Panc1 (cell line): ENCODE measurements around the gene ANKRD17. TPM values are rescaled to one million over a fixed set of nuclear protein-coding genes. Genes with fewer than 3 reads are reported as not detected.

ENCODE experiments used
- ATAC-seq: fragments of 200-7000 bp; cut with Tn5 transposase; 2 replicates; pipeline ENCODE4 v1.9.1; 2020; ENCODE audit warnings: mild to moderate bottlenecking, moderate library complexity
- BruUV-seq: library from RNA; stranded (reverse); fragments of 400-500 nt; replicated peaks from 2 replicates; lab custom pipeline; 2021; lab: Mats Ljungman, UMichigan
- CTCF ChIA-PET: fragments of 300-600 bp; sonication (Branson Sonifier 250); formaldehyde crosslinking; loops from one replicate; lab custom pipeline; 2022; ENCODE audit warnings: antibody characterized with exemption; lab: Charles Lee
- POLR2A ChIA-PET: fragments of 300-600 bp; sonication (Branson Sonifier 250); formaldehyde crosslinking; loops from one replicate; lab custom pipeline; 2022; ENCODE audit warnings: antibody characterized with exemption; lab: Charles Lee
- DNase-seq: peaks from one replicate; pipeline ENCODE4 v3.0.0-alpha.2; 2010; ENCODE audit warnings: low read depth, low spot score
- H3K27ac ChIP-seq: 2 replicates; pipeline ENCODE4 v1.5.1; 2011; ENCODE audit warnings: mild to moderate bottlenecking, low read length, inconsistent platforms
- H3K27me3 ChIP-seq: fragments of 200-500 bp; sonication (Bioruptor generic); 2 replicates; pipeline ENCODE4 v1.6.0; 2014; ENCODE audit warnings: low read length, inconsistent platforms; ENCODE audit not compliant: control insufficient read depth, insufficient read depth
- H3K36me3 ChIP-seq: fragments of 200-500 bp; sonication (Bioruptor generic); 2 replicates; pipeline ENCODE4 v1.5.1; 2014; ENCODE audit warnings: inconsistent platforms, mild to moderate bottlenecking, low read length, moderate library complexity; ENCODE audit not compliant: control insufficient read depth, insufficient read depth
- H3K4me1 ChIP-seq: 2 replicates; pipeline ENCODE4 v1.5.1; 2011; ENCODE audit warnings: inconsistent platforms, mild to moderate bottlenecking, low read length, moderate library complexity; ENCODE audit not compliant: control insufficient read depth, insufficient read depth
- H3K4me3 ChIP-seq, 2 experiments: 2 replicates each; pipeline ENCODE4 v1.5.1; 2011 to 2012; ENCODE audit warnings: low read depth in 2 of 2, low read length in 2 of 2, mild to moderate bottlenecking in 2 of 2, inconsistent platforms in 1 of 2, moderate library complexity in 1 of 2
- H3K9me3 ChIP-seq: fragments of 200-500 bp; sonication (Bioruptor generic); 2 replicates; pipeline ENCODE4 v1.5.1; 2014; ENCODE audit warnings: low read depth, mild to moderate bottlenecking, inconsistent platforms, low read length, moderate library complexity; ENCODE audit not compliant: control insufficient read depth, insufficient read depth
- POLR2AphosphoS5 ChIP-seq: IDR thresholded peaks from 2 replicates; pipeline ENCODE4 v1.6.1; 2012; ENCODE audit warnings: mild to moderate bottlenecking, low read depth, low read length, moderate library complexity
- REST ChIP-seq, 2 experiments: IDR thresholded peaks; 2 replicates each; pipeline ENCODE4 v1.6.1; 2011 to 2012; ENCODE audit warnings: low read depth in 2 of 2, control low read depth in 1 of 2, low read length in 1 of 2, mild to moderate bottlenecking in 1 of 2, moderate library complexity in 1 of 2; ENCODE audit not compliant: insufficient read depth in 1 of 2
- SIN3A ChIP-seq: IDR thresholded peaks from 2 replicates; pipeline ENCODE4 v1.6.1; 2012; ENCODE audit warnings: low read depth, mild to moderate bottlenecking, low read length, moderate library complexity, borderline replicate concordance; ENCODE audit not compliant: insufficient read depth
- TCF7L2 ChIP-seq: IDR thresholded peaks from 2 replicates; pipeline ENCODE4 v1.6.1; 2011; ENCODE audit warnings: mild to moderate bottlenecking, low read depth, low read length, inconsistent platforms
- in situ Hi-C: cut with HindIII; loops from 2 replicates; pipeline ENCODE4 v1.10.0; 2016; ENCODE audit warnings: low sequenced_read_pairs, low pct_unique_long_range_greater_than_20kb
- intact Hi-C: fragments of 100-400 bp; cut with micrococcal nuclease; formaldehyde crosslinking; loops from one replicate; pipeline ENCODE4 v1.10.0; 2022; ENCODE audit not compliant: unreplicated experiment
- total RNA-seq: library from RNA; stranded (reverse); gene quantifications from one replicate; pipeline ENCODE4 v1.2.1, GENCODE V29; 2021; ENCODE audit not compliant: unreplicated experiment
- TF ChIP-seq, protein P1 (sequence below): fragments of 450-650 bp; IDR thresholded peaks from 2 replicates; pipeline ENCODE4 v1.5.1; 2017; ENCODE audit warnings: mild to moderate bottlenecking

Gene ANKRD17
- total RNA-seq, 1 experiment from 2014 or later: 38.5 TPM

- intact Hi-C loops: no loop called here
- no peak overlapping the region for H3K4me3 ChIP-seq
- CTCF ChIA-PET: no interaction called here
- TF ChIP-seq POLR2AphosphoS5 (no peak), TCF7L2 (no peak), REST (IDR thresholded peaks at IDR 0.05; ENCODE audit: insufficient read depth in 1 of 2, low read depth in 2 of 2, low read length in 1 of 2) (no peak), SIN3A (no peak)
- TF ChIP-seq, protein P1, sequence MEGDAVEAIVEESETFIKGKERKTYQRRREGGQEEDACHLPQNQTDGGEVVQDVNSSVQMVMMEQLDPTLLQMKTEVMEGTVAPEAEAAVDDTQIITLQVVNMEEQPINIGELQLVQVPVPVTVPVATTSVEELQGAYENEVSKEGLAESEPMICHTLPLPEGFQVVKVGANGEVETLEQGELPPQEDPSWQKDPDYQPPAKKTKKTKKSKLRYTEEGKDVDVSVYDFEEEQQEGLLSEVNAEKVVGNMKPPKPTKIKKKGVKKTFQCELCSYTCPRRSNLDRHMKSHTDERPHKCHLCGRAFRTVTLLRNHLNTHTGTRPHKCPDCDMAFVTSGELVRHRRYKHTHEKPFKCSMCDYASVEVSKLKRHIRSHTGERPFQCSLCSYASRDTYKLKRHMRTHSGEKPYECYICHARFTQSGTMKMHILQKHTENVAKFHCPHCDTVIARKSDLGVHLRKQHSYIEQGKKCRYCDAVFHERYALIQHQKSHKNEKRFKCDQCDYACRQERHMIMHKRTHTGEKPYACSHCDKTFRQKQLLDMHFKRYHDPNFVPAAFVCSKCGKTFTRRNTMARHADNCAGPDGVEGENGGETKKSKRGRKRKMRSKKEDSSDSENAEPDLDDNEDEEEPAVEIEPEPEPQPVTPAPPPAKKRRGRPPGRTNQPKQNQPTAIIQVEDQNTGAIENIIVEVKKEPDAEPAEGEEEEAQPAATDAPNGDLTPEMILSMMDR: no peak
- no peak overlapping the region for H3K27ac ChIP-seq
- ATAC-seq (no peak), DNase-seq (no peak)
- POLR2A ChIA-PET: no interaction called here
- H3K9me3 ChIP-seq: no peaks in the 10 kb centered on the region
- BruUV-seq: no TSS peak
- no peaks in the 10 kb centered on the region for H3K4me1 ChIP-seq
- in situ Hi-C loops: no loop called here
- H3K36me3 ChIP-seq: peaks cover 38% of the 10 kb centered on the region
- H3K27me3 ChIP-seq: no peaks in the 10 kb centered on the region
These were observed 119.4 kb downstream of the ANKRD17 start for GRCh38 chr4:73139245-73139644.

DNA sequence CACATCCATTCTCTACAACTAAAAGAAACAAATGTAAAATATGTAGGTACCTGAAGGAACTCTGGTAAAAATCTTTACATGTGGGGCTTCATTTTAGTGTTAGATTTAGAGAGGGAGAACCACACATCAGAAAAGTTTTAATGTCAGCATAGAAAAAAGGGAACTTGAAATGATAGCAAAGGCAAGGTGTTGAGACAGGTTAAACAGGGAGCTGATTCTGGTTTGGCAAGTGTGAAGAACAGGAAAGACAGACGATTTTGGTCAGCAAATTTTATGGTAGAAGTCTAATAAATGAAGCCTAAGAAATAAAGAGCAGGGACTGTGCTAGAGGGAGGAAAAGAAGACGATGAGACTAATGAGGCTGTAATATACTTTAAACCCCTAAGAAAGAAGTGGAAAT lies 121.5 kb downstream of the ANKRD17 start:
- Histone ChIP-seq H3K27ac (no peak overlapping the region), H3K36me3 (peaks cover 32% of the 10 kb centered on the region)
- intact Hi-C loops: no loop called here

More for the DNA sequence above, 121.5 kb downstream of the ANKRD17 start:
- ATAC-seq: no peak
- no peak for TF ChIP-seq SIN3A
- TF ChIP-seq TCF7L2: no peak
- TF ChIP-seq, protein P1: no peak
- TF ChIP-seq POLR2AphosphoS5: no peak
- no peak for TF ChIP-seq REST (IDR thresholded peaks at IDR 0.05; ENCODE audit: insufficient read depth in 1 of 2, low read depth in 2 of 2, low read length in 1 of 2)
- ChIA-PET POLR2A (no interaction called here), CTCF (no interaction called here)
- Histone ChIP-seq H3K4me3 (no peak overlapping the region), H3K4me1 (no peaks in the 10 kb centered on the region), H3K9me3 (no peaks in the 10 kb centered on the region), H3K27me3 (no peaks in the 10 kb centered on the region)
- no peak for DNase-seq
- BruUV-seq: no TSS peak
- in situ Hi-C loops: no loop called here
